Keratinocyte (primary cell): Measurements from ENCODE around the gene PRXL2B. TPM values are rescaled to one million over a fixed set of nuclear protein-coding genes. Genes with fewer than 3 reads are reported as not detected.

Experiments
- DNase-seq: peaks from one replicate; pipeline ENCODE4 v3.0.0-alpha.2; 2011; ENCODE audit warnings: low read depth, missing footprints, low spot score
- FAIRE-seq: peaks from 2 replicates; lab custom pipeline; 2011; peaks lifted over from hg19 to GRCh38; lab: Jason Lieb, UNC
- H2AFZ ChIP-seq: 2 replicates; pipeline ENCODE4 v1.6.0; 2012; ENCODE audit warnings: low read length, control low read depth, inconsistent platforms; ENCODE audit not compliant: control insufficient read depth
- H3K27ac ChIP-seq: 2 replicates; pipeline ENCODE4 v1.5.1; 2011; ENCODE audit warnings: low read length; ENCODE audit not compliant: control insufficient read depth, insufficient read depth
- H3K27me3 ChIP-seq: 3 replicates; pipeline ENCODE4 v1.6.0; 2011; ENCODE audit warnings: low read length; ENCODE audit not compliant: control insufficient read depth, insufficient read depth; ENCODE audit errors: extremely low read depth
- H3K36me3 ChIP-seq, 2 experiments: 2 replicates in 1 of 2; 3 replicates in 1 of 2; pipeline ENCODE4 v1.5.1; 2011; ENCODE audit warnings: low read length in 2 of 2, mild to moderate bottlenecking in 1 of 2; ENCODE audit not compliant: control insufficient read depth in 2 of 2, insufficient read depth in 2 of 2; ENCODE audit errors: extremely low read depth in 1 of 2
- H3K4me1 ChIP-seq: 3 replicates; pipeline ENCODE4 v1.5.1; 2011; ENCODE audit warnings: low read length; ENCODE audit not compliant: control insufficient read depth, insufficient read depth; ENCODE audit errors: extremely low read depth
- H3K4me2 ChIP-seq: 3 replicates; pipeline ENCODE4 v1.6.0; 2011; ENCODE audit warnings: low read depth, low read length; ENCODE audit not compliant: control insufficient read depth, insufficient read depth; ENCODE audit errors: extremely low read depth
- H3K4me3 ChIP-seq, 3 experiments: fragments of 200-600 bp in 1 of 3; sonication (generic) in 1 of 3; 2 replicates in 2 of 3; 3 replicates in 1 of 3; pipeline ENCODE4 v1.5.1; 2011 to 2016; ENCODE audit warnings: low read length in 3 of 3, mild to moderate bottlenecking in 3 of 3, control low read depth in 2 of 3, inconsistent platforms in 1 of 3, low read depth in 1 of 3, mixed read lengths in 1 of 3, mixed run types in 1 of 3, moderate library complexity in 1 of 3; ENCODE audit not compliant: control insufficient read depth in 2 of 3, insufficient read depth in 2 of 3; ENCODE audit errors: extremely low read depth in 1 of 3
- H3K79me2 ChIP-seq: 2 replicates; pipeline ENCODE4 v1.6.0; 2012; ENCODE audit warnings: low read length; ENCODE audit not compliant: control insufficient read depth, insufficient read depth
- H3K9ac ChIP-seq: 3 replicates; pipeline ENCODE4 v1.6.0; 2011; ENCODE audit warnings: low read length; ENCODE audit not compliant: control insufficient read depth, insufficient read depth; ENCODE audit errors: extremely low read depth
- H3K9me1 ChIP-seq: 3 replicates; pipeline ENCODE4 v1.6.0; 2011; ENCODE audit warnings: low read length; ENCODE audit not compliant: control insufficient read depth, insufficient read depth; ENCODE audit errors: extremely low read depth
- H3K9me3 ChIP-seq: 2 replicates; pipeline ENCODE4 v1.5.1; 2012; ENCODE audit warnings: low read depth, low read length; ENCODE audit not compliant: control insufficient read depth
- H4K20me1 ChIP-seq: 3 replicates; pipeline ENCODE4 v1.6.0; 2011; ENCODE audit warnings: low read length; ENCODE audit not compliant: control insufficient read depth, insufficient read depth; ENCODE audit errors: extremely low read depth
- EZH2 ChIP-seq: IDR thresholded peaks from one replicate; pipeline ENCODE4 v1.6.1; 2012; ENCODE audit warnings: inconsistent platforms, mild to moderate bottlenecking, low read length, moderate library complexity
- dilution Hi-C: fragments of 300-500 bp; cut with MboI; formaldehyde crosslinking; loops from one replicate; pipeline ENCODE4 v1.7.0; 2020; ENCODE audit warnings: low sequenced_read_pairs; ENCODE audit not compliant: extremely low pct_ligation_motif_present
- polyA plus RNA-seq, 5 experiments: library from polyadenylated mRNA; depleted of rRNA in 3 of 5; stranded (reverse) in 3 of 5; stranded (forward) in 1 of 5; unstranded in 1 of 5; fragments of >200 nt; gene quantifications; 1 replicate in 1 of 5; 2 replicates in 3 of 5; 3 replicates in 1 of 5; pipeline versions ENCODE4 v1.2.1 to v1.2.3, GENCODE V29; 2011 to 2012; ENCODE audit warnings: missing spikeins in 2 of 5, low read depth in 1 of 5, low replicate concordance in 1 of 5
- TF ChIP-seq, protein P1 (sequence below), 3 experiments: IDR thresholded peaks in 1 of 3; conservative IDR thresholded peaks in 1 of 3; optimal IDR thresholded peaks in 1 of 3; 2 replicates in 2 of 3; 3 replicates in 1 of 3; pipeline versions ENCODE3 to v1.5.1; 2011; ENCODE audit warnings: low read length in 3 of 3, mild to moderate bottlenecking in 3 of 3, moderate library complexity in 2 of 3, control low read depth in 1 of 3, inconsistent platforms in 1 of 3; ENCODE audit not compliant: insufficient read depth in 2 of 3; ENCODE audit errors: extremely low read depth in 1 of 3

The PRXL2B gene
- polyA plus RNA-seq, 1 donor (not counting 4 experiments of a cell fraction or from before 2014, with no cell fraction given) = 11.4 TPM

DNA sequence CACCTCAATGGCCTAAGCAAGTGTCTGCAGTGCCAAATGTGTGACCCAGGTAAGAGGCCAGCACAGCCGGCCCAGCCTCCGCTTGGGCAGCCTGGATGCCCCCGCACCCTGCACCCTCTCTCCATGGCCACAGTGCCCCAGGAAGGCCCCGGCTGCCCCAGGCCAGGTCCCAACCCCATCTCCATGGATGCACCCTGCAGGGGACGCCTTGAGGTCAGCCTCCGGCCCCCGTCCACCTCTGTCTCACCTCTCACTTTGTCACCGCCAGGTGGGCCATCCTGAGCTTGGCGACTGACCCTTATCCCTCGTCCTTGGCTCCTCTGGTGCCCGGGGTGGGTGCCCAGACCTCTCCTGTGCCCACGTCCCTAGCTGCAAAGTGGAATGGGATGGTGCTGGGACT, 28.2 kb upstream of the PRXL2B start:
- H3K4me1 ChIP-seq = peaks cover 11% of the 10 kb centered on the region
- dilution Hi-C loops = no loop called here
- H3K4me2 ChIP-seq = no peak overlapping the region

DNA sequence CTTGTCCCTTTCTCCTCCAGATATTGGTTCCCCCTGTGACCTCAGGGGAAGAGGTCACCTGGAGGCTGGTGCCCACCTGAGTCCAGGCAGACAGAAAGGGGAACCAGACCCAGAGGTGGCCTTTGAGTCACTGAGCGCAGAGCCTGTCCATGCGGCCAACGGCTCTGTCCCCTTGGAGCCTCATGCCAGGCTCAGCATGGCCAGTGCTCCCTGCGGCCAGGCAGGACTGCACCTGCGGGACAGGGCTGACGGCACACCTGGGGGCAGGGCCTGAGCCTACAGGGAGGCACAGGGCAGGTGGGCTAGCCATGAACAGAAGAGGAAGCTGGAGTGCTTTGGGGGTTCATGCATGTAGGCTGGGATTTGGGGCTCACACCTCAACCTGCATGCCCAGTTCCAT, 27.7 kb upstream of the PRXL2B start:
- H3K36me3 ChIP-seq = no peaks in the 10 kb centered on the region
- H3K9me1 ChIP-seq = no peaks in the 10 kb centered on the region

More for the DNA sequence above, 28.2 kb upstream of the PRXL2B start:
- Histone ChIP-seq H3K4me3 (no peak overlapping the region), H3K27ac (no peak overlapping the region), H2AFZ (no peak overlapping the region), H3K9me3 (no peaks in the 10 kb centered on the region), H3K27me3 (no peaks in the 10 kb centered on the region), H4K20me1 (no peaks in the 10 kb centered on the region), H3K79me2 (no peaks in the 10 kb centered on the region), H3K9me1 (no peaks in the 10 kb centered on the region), H3K9ac (no peak overlapping the region), H3K36me3 (no peaks in the 10 kb centered on the region)
- TF ChIP-seq, protein P1, sequence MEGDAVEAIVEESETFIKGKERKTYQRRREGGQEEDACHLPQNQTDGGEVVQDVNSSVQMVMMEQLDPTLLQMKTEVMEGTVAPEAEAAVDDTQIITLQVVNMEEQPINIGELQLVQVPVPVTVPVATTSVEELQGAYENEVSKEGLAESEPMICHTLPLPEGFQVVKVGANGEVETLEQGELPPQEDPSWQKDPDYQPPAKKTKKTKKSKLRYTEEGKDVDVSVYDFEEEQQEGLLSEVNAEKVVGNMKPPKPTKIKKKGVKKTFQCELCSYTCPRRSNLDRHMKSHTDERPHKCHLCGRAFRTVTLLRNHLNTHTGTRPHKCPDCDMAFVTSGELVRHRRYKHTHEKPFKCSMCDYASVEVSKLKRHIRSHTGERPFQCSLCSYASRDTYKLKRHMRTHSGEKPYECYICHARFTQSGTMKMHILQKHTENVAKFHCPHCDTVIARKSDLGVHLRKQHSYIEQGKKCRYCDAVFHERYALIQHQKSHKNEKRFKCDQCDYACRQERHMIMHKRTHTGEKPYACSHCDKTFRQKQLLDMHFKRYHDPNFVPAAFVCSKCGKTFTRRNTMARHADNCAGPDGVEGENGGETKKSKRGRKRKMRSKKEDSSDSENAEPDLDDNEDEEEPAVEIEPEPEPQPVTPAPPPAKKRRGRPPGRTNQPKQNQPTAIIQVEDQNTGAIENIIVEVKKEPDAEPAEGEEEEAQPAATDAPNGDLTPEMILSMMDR (optimal IDR thresholded peaks at IDR 0.05 in 1 of 3, IDR thresholded peaks at IDR 0.05 in 1 of 3, conservative IDR thresholded peaks at IDR 0.05 in 1 of 3; ENCODE audit: extremely low read depth in 1 of 3, insufficient read depth in 2 of 3, low read length in 3 of 3) = no peak
- TF ChIP-seq EZH2 = no peak
- DNase-seq (no peak), FAIRE-seq (no peak)

More for the DNA sequence above, 27.7 kb upstream of the PRXL2B start:
- Histone ChIP-seq H3K9me3 (no peaks in the 10 kb centered on the region), H3K4me1 (peaks cover 11% of the 10 kb centered on the region), H3K27ac (no peak overlapping the region), H3K4me2 (no peak overlapping the region), H3K79me2 (no peaks in the 10 kb centered on the region), H3K9ac (no peak overlapping the region), H3K27me3 (peaks cover 2% of the 10 kb centered on the region), H2AFZ (no peak overlapping the region), H3K4me3 (no peak overlapping the region), H4K20me1 (no peaks in the 10 kb centered on the region)
- DNase-seq = no peak
- dilution Hi-C loops = no loop called here
- no peak for FAIRE-seq
- TF ChIP-seq, protein P1 (optimal IDR thresholded peaks at IDR 0.05 in 1 of 3, IDR thresholded peaks at IDR 0.05 in 1 of 3, conservative IDR thresholded peaks at IDR 0.05 in 1 of 3; ENCODE audit: extremely low read depth in 1 of 3, insufficient read depth in 2 of 3, low read length in 3 of 3) = no peak
- TF ChIP-seq EZH2 = no peak
